Ammon's horn (tissue), 1 donor: ENCODE results near the gene ZNF792.
A peak's percentile ranks its signal among the peaks of the same experiment; 100 is the strongest.
"Not testable (repeated sequence)": the region's sequence is repeated elsewhere in the genome, so short reads cannot be mapped to it uniquely, and the experiment has no call there.

ENCODE experiments used
- DNase-seq: peaks from one replicate; pipeline ENCODE4 v3.0.0-alpha.2; 2016; ENCODE audit warnings: low spot score

Gene ZNF792

GRCh38 chr19:34998777-34999497 lies 34.9 kb upstream of the ZNF792 start:
- no peak for DNase-seq

GRCh38 chr19:34998224-34998623 lies 34.2 kb upstream of the ZNF792 start:
- DNase-seq: not testable (repeated sequence)

GRCh38 chr19:34997071-34997617 lies 33.1 kb upstream of the ZNF792 start:
- no peak for DNase-seq

- DNase-seq: no peak
Measured at GRCh38 chr19:34995551-34995950, 31.5 kb upstream of the ZNF792 start.

GRCh38 chr19:34994643-34995541 lies 30.9 kb upstream of the ZNF792 start:
- no peak for DNase-seq

GRCh38 chr19:34994286-34994642 lies 30.2 kb upstream of the ZNF792 start:
- DNase-seq: no peak

GRCh38 chr19:34992582-34992981 lies 28.6 kb upstream of the ZNF792 start:
- DNase-seq: not testable (repeated sequence)

GRCh38 chr19:34991542-34992333 lies 27.7 kb upstream of the ZNF792 start:
- DNase-seq: no peak

- DNase-seq: no peak
Measured at GRCh38 chr19:34990578-34991192, 26.7 kb upstream of the ZNF792 start.

GRCh38 chr19:34989298-34989697 lies 25.3 kb upstream of the ZNF792 start:
- DNase-seq: no peak

GRCh38 chr19:34988119-34988518 lies 24.1 kb upstream of the ZNF792 start:
- DNase-seq: no peak

- DNase-seq: peak; percentile 28
Measured at GRCh38 chr19:34985249-34986022, 21.4 kb upstream of the ZNF792 start.

- DNase-seq: no peak
Measured at GRCh38 chr19:34984287-34984686, 20.3 kb upstream of the ZNF792 start.

- DNase-seq: no peak
Measured at GRCh38 chr19:34983786-34984185, 19.8 kb upstream of the ZNF792 start.

- DNase-seq: no peak
Measured at GRCh38 chr19:34982275-34982674, 18.2 kb upstream of the ZNF792 start.

- no peak for DNase-seq
Measured at GRCh38 chr19:34979819-34980640, 16.0 kb upstream of the ZNF792 start.

GRCh38 chr19:34976611-34977010 lies 12.6 kb upstream of the ZNF792 start:
- no peak for DNase-seq

GRCh38 chr19:34975056-34975455 lies 11.0 kb upstream of the ZNF792 start:
- DNase-seq: no peak

- DNase-seq: no peak
Measured at GRCh38 chr19:34974646-34975045, 10.6 kb upstream of the ZNF792 start.

GRCh38 chr19:34972163-34972705 lies 8.2 kb upstream of the ZNF792 start:
- DNase-seq: no peak
